H1 (cell line): ENCODE results near the gene TEK. TPM values are rescaled to one million over a fixed set of nuclear protein-coding genes. Genes with fewer than 3 reads are reported as not detected.
A peak's percentile ranks its signal among the peaks of the same experiment; 100 is the strongest.

Experiments
- CTCF ChIA-PET: fragments of 300-600 bp; sonication (Branson Sonifier 250); formaldehyde crosslinking; loops from one replicate; lab custom pipeline; 2021; ENCODE audit not compliant: partially characterized antibody; lab: Charles Lee
- POLR2A ChIA-PET: fragments of 300-600 bp; sonication (Branson Sonifier 250); formaldehyde crosslinking; loops from one replicate; lab custom pipeline; 2021; ENCODE audit warnings: inconsistent platforms; ENCODE audit not compliant: partially characterized antibody; lab: Charles Lee
- DNase-seq, 2 experiments: peaks; one replicate each; pipeline versions ENCODE4 v3.0.0 to v3.0.0-alpha.2; 2010 to 2022; ENCODE audit warnings: low spot score in 2 of 2, low read depth in 1 of 2, mixed read lengths in 1 of 2
- FAIRE-seq: peaks from 2 replicates; lab custom pipeline; 2011; peaks lifted over from hg19 to GRCh38; lab: Jason Lieb, UNC
- H2AFZ ChIP-seq: 2 replicates; pipeline ENCODE4 v1.8.1; 2012; ENCODE audit warnings: low read length, inconsistent platforms
- H2AK5ac ChIP-seq: 2 replicates; pipeline ENCODE4 v1.6.1; 2013; ENCODE audit warnings: low read depth, low read length
- H2BK120ac ChIP-seq: replicated peaks from 2 replicates; pipeline ENCODE3; 2013; ENCODE audit warnings: low read depth, low read length, inconsistent platforms
- H2BK12ac ChIP-seq: 2 replicates; pipeline ENCODE4 v1.6.1; 2013; ENCODE audit warnings: low read depth, low read length
- H2BK15ac ChIP-seq: 2 replicates; pipeline ENCODE4 v1.6.1; 2013; ENCODE audit warnings: low read length
- H2BK20ac ChIP-seq: 2 replicates; pipeline ENCODE4 v1.6.1; 2013; ENCODE audit warnings: low read length
- H2BK5ac ChIP-seq: 2 replicates; pipeline ENCODE4 v1.6.1; 2013; ENCODE audit warnings: low read depth, low read length
- H3K14ac ChIP-seq: 2 replicates; pipeline ENCODE4 v1.6.1; 2013; ENCODE audit warnings: inconsistent platforms; ENCODE audit not compliant: insufficient read length
- H3K18ac ChIP-seq: 2 replicates; pipeline ENCODE4 v1.6.1; 2013; ENCODE audit warnings: low read length; ENCODE audit errors: extremely low read depth
- H3K23ac ChIP-seq: 2 replicates; pipeline ENCODE4 v1.6.1; 2013; ENCODE audit warnings: inconsistent platforms; ENCODE audit not compliant: insufficient read length
- H3K23me2 ChIP-seq: 2 replicates; pipeline ENCODE4 v1.6.1; 2013; ENCODE audit warnings: low read depth, low read length
- H3K27ac ChIP-seq: 2 replicates; pipeline ENCODE4 v1.6.1; 2011; ENCODE audit warnings: low read depth, low read length, inconsistent platforms
- H3K27me3 ChIP-seq, 4 experiments: replicated peaks in 1 of 4; 1 replicate in 1 of 4; 2 replicates in 3 of 4; pipeline versions ENCODE4 v1.6.1 to v1.8.1; 2011 to 2013; ENCODE audit warnings: low read length in 3 of 4, mild to moderate bottlenecking in 3 of 4, inconsistent platforms in 2 of 4, mixed read lengths in 2 of 4, moderate library complexity in 1 of 4; ENCODE audit not compliant: control insufficient read depth in 3 of 4, insufficient read depth in 3 of 4; ENCODE audit errors: extremely low read depth in 1 of 4
- H3K36me3 ChIP-seq, 4 experiments: 2 replicates each; pipeline versions ENCODE4 v1.6.1 to v1.8.1; 2011 to 2013; ENCODE audit warnings: mild to moderate bottlenecking in 4 of 4, low read length in 3 of 4, moderate library complexity in 2 of 4, control low read depth in 1 of 4, inconsistent platforms in 1 of 4; ENCODE audit not compliant: insufficient read depth in 4 of 4, control insufficient read depth in 2 of 4
- H3K4ac ChIP-seq: replicated peaks from 2 replicates; pipeline ENCODE3; 2013; ENCODE audit warnings: low read length, low read depth, mixed read lengths, inconsistent platforms; ENCODE audit not compliant: insufficient read length
- H3K4me1 ChIP-seq, 4 experiments: replicated peaks in 1 of 4; 1 replicate in 1 of 4; 2 replicates in 3 of 4; pipeline versions ENCODE4 v1.6.1 to v1.8.1; 2011 to 2013; ENCODE audit warnings: low read length in 3 of 4, inconsistent platforms in 2 of 4, mixed read lengths in 1 of 4; ENCODE audit not compliant: insufficient read depth in 4 of 4, control insufficient read depth in 3 of 4
- H3K4me2 ChIP-seq, 2 experiments: 2 replicates each; pipeline versions ENCODE4 v1.6.1 to v1.8.1; 2011 to 2013; ENCODE audit warnings: low read depth in 2 of 2, low read length in 2 of 2, control low read depth in 1 of 2, inconsistent platforms in 1 of 2, mild to moderate bottlenecking in 1 of 2; ENCODE audit not compliant: insufficient read depth in 1 of 2
- H3K4me3 ChIP-seq, 4 experiments: fragments of 200-600, 300-600 bp in 1 of 4; sonication (generic), shearing (Covaris generic), sonication (Bioruptor Twin) in 1 of 4; 2 replicates each; pipeline versions ENCODE4 v1.5.1 to v1.8.1; 2011 to 2016; ENCODE audit warnings: low read length in 4 of 4, low read depth in 3 of 4, control low read depth in 2 of 4, inconsistent platforms in 2 of 4, mild to moderate bottlenecking in 2 of 4, mixed read lengths in 1 of 4, moderate library complexity in 1 of 4; ENCODE audit not compliant: insufficient read depth in 2 of 4; ENCODE audit errors: extremely low read depth in 1 of 4
- H3K56ac ChIP-seq: replicated peaks from 2 replicates; pipeline ENCODE3; 2013; ENCODE audit warnings: low read depth, mild to moderate bottlenecking, mixed read lengths, low read length, inconsistent platforms; ENCODE audit not compliant: insufficient read length
- H3K79me1 ChIP-seq: 2 replicates; pipeline ENCODE4 v1.6.1; 2013; ENCODE audit warnings: low read depth, low read length, control low read depth
- H3K79me2 ChIP-seq, 2 experiments: 2 replicates each; pipeline versions ENCODE4 v1.6.1 to v1.8.1; 2012 to 2013; ENCODE audit warnings: low read length in 2 of 2, mild to moderate bottlenecking in 2 of 2, inconsistent platforms in 1 of 2; ENCODE audit not compliant: insufficient read depth in 2 of 2, control insufficient read depth in 1 of 2
- H3K9ac ChIP-seq, 4 experiments: replicated peaks in 1 of 4; 1 replicate in 1 of 4; 2 replicates in 3 of 4; pipeline versions ENCODE4 v1.6.1 to v1.8.1; 2011 to 2013; ENCODE audit warnings: low read depth in 3 of 4, low read length in 3 of 4, control low read depth in 2 of 4, mild to moderate bottlenecking in 2 of 4, moderate library complexity in 2 of 4, inconsistent platforms in 1 of 4; ENCODE audit errors: extremely low read depth in 1 of 4
- H3K9me3 ChIP-seq, 2 experiments: 2 replicates each; pipeline versions ENCODE4 v1.6.1 to v1.8.1; 2012 to 2013; ENCODE audit warnings: mild to moderate bottlenecking in 2 of 2, moderate library complexity in 2 of 2, control low read depth in 1 of 2, inconsistent platforms in 1 of 2, low read depth in 1 of 2, low read length in 1 of 2, mixed read lengths in 1 of 2; ENCODE audit not compliant: insufficient read depth in 2 of 2
- H4K20me1 ChIP-seq, 2 experiments: replicated peaks in 1 of 2; 2 replicates each; pipeline versions ENCODE3 to v1.8.1; 2011 to 2013; ENCODE audit warnings: inconsistent platforms in 2 of 2, low read length in 2 of 2, mild to moderate bottlenecking in 1 of 2; ENCODE audit not compliant: insufficient read depth in 2 of 2, control insufficient read depth in 1 of 2
- H4K5ac ChIP-seq: 2 replicates; pipeline ENCODE4 v1.6.1; 2013; ENCODE audit warnings: low read length, low read depth, mixed read lengths, inconsistent platforms; ENCODE audit not compliant: insufficient read length
- H4K8ac ChIP-seq: 2 replicates; pipeline ENCODE4 v1.8.0; 2013; ENCODE audit warnings: mild to moderate bottlenecking, moderate library complexity, low read length, inconsistent platforms; ENCODE audit not compliant: insufficient read depth; ENCODE audit errors: extremely low read depth
- H4K91ac ChIP-seq: replicated peaks from 2 replicates; pipeline ENCODE3; 2013; ENCODE audit warnings: low read length, mixed read lengths, inconsistent platforms; ENCODE audit not compliant: insufficient read length
- ASH2L ChIP-seq: fragments of 200-600, 300-600 bp; sonication (generic); IDR thresholded peaks from one replicate; pipeline ENCODE4 v1.7.1; 2017; ENCODE audit warnings: low read length
- BACH1 ChIP-seq: IDR thresholded peaks from 2 replicates; pipeline ENCODE4 v1.6.1; 2012; ENCODE audit warnings: low read length, improper control_type of control experiment
- CBX5 ChIP-seq: fragments of 300-800, 300-1000 bp; sonication (generic); IDR thresholded peaks from 2 replicates; pipeline ENCODE4 v1.7.1; 2016; ENCODE audit warnings: antibody characterized with exemption, low read length, low read depth
- CHD2 ChIP-seq: IDR thresholded peaks from 2 replicates; pipeline ENCODE4 v1.6.1; 2012; ENCODE audit warnings: low read length, improper control_type of control experiment
- EP300 ChIP-seq, 2 experiments: IDR thresholded peaks; 1 replicate in 1 of 2; 2 replicates in 1 of 2; pipeline ENCODE4 v1.6.1; 2011 to 2012; ENCODE audit warnings: low read depth in 2 of 2, low read length in 2 of 2, mild to moderate bottlenecking in 2 of 2, borderline replicate concordance in 1 of 2, inconsistent platforms in 1 of 2, moderate library complexity in 1 of 2
- GABPA ChIP-seq: IDR thresholded peaks from 2 replicates; pipeline ENCODE4 v1.6.1; 2011; ENCODE audit warnings: mild to moderate bottlenecking, low read length, moderate library complexity, borderline replicate concordance; ENCODE audit not compliant: insufficient read depth
- GTF2F1 ChIP-seq: IDR thresholded peaks from 2 replicates; pipeline ENCODE4 v1.6.1; 2012; ENCODE audit warnings: low read depth, low read length, improper control_type of control experiment, borderline replicate concordance
- POU5F1 ChIP-seq: IDR thresholded peaks from 2 replicates; pipeline ENCODE4 v1.6.1; 2011; ENCODE audit warnings: low read depth, mild to moderate bottlenecking, low read length, moderate library complexity
- SP4 ChIP-seq: IDR thresholded peaks from 2 replicates; pipeline ENCODE4 v1.6.1; 2012; ENCODE audit warnings: low read length, inconsistent platforms
- TCF12 ChIP-seq: IDR thresholded peaks from 2 replicates; pipeline ENCODE4 v1.6.1; 2011; ENCODE audit warnings: low read depth, mild to moderate bottlenecking, low read length
- YY1 ChIP-seq: IDR thresholded peaks from 2 replicates; pipeline ENCODE4 v1.6.1; 2011; ENCODE audit warnings: low read depth, mild to moderate bottlenecking, low read length
- WGBS, 2 experiments: shearing (Covaris generic) in 1 of 2; methylation state at CpG; one replicate each; pipeline versions ENCODE4 v1.1.6 to v1.1.7; 2013 to 2015; ENCODE audit warnings: low lambda C conversion rate in 2 of 2, mixed read lengths in 2 of 2, inconsistent platforms in 1 of 2, low coverage in 1 of 2, missing lambda C conversion rate in 1 of 2; ENCODE audit not compliant: insufficient replicate concordance in 2 of 2, insufficient coverage in 1 of 2, insufficient read length in 1 of 2; ENCODE audit errors: extremely low coverage in 1 of 2, missing lambda C conversion rate in 1 of 2; 5-methylcytosine and 5-hydroxymethylcytosine counted together
- polyA plus RNA-seq, 7 experiments: library from polyadenylated mRNA; depleted of rRNA in 3 of 7; stranded (reverse) in 5 of 7; unstranded in 2 of 7; fragments of >200 nt in 5 of 7; fragments of 200-250 nt in 2 of 7; gene quantifications; 1 replicate in 5 of 7; 2 replicates in 1 of 7; 4 replicates in 1 of 7; pipeline versions ENCODE4 v1.2.1 to v1.2.3, GENCODE V29; 2011 to 2013; ENCODE audit warnings: missing spikeins in 2 of 7, mixed read lengths in 2 of 7
- total RNA-seq: library from RNA; stranded (reverse); fragmentation: NEBNext Ultra II Directional; extraction: Animal tissue kit (Norgen Biotek cat#: 25700); gene quantifications from 2 replicates; pipeline ENCODE4 v1.2.1, GENCODE V29; 2021
- TF ChIP-seq, protein P1 (sequence below), 3 experiments: IDR thresholded peaks; 1 replicate in 2 of 3; 2 replicates in 1 of 3; pipeline versions ENCODE4 v1.5.1 to v1.6.1; 2011; ENCODE audit warnings: low read length in 3 of 3, mild to moderate bottlenecking in 3 of 3, inconsistent platforms in 2 of 3, low read depth in 1 of 3, moderate library complexity in 1 of 3; ENCODE audit not compliant: insufficient read depth in 1 of 3; ENCODE audit errors: control extremely low read depth in 1 of 3

Gene TEK
- total and polyA plus RNA-seq, 2 of the 8 experiments (the other 6 are each of a cell fraction or from before 2014, with no cell fraction given): 11.0 to 35.8 TPM

DNA sequence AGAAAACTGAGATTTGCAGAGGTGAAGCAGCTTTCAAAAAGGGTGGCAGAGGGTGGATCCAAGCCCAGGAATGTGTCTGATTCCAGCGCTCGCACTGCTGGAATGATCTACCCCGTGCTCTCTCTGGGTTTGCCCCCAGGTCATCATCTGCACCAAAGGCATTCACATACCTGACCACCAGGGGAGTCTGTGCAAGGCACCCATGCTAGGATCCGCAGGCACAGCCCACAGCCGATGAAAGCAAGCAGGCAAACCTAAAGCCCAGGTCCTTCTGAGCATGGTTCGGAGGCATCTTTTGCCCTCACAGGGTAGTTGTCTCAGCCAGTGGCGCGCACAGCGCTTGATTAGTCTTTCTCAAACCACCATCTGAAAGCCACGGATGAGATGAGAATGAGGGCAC is 56.6 kb downstream of the TEK start:
- H3K9me3 ChIP-seq: no peaks in the 10 kb centered on the region
- no peak for FAIRE-seq
- H3K79me2 ChIP-seq: no peaks in the 10 kb centered on the region
- no peak overlapping the region for H3K23ac ChIP-seq
- no peak overlapping the region for H2BK20ac ChIP-seq
- no peak overlapping the region for H2AK5ac ChIP-seq
- peak overlapping the region; percentile 7; the same call in 1 of the 2 replicates for H4K8ac ChIP-seq
- peak; percentile 17 to 56 for DNase-seq
- H3K14ac ChIP-seq: no peak overlapping the region
- no peaks in the 10 kb centered on the region for H3K79me1 ChIP-seq
- no peak overlapping the region for H3K4ac ChIP-seq
- no peaks in the 10 kb centered on the region for H3K23me2 ChIP-seq
- WGBS, 2 experiments: 84% methylated on average over 10 of the region's 10 CpGs; no CpG with 5 or more reads in 1 of the 2 experiments
- no peak overlapping the region for H2BK12ac ChIP-seq
- H3K4me2 ChIP-seq: no peak overlapping the region
- H3K9ac ChIP-seq: no peak overlapping the region
- H3K4me3 ChIP-seq: no peak overlapping the region
- H3K27ac ChIP-seq: no peak overlapping the region
- no peaks in the 10 kb centered on the region for H3K27me3 ChIP-seq
- H4K20me1 ChIP-seq: no peaks in the 10 kb centered on the region
- no peak overlapping the region for H3K56ac ChIP-seq
- ChIA-PET CTCF (interaction anchor here (0.6 to 1.9 kb wide), 9 partner anchors 8 to 724 kb away, joined by 3 to 8 read pairs (median 3); no protein-coding TSS in a partner anchor), POLR2A (interaction anchor here (0.6 kb wide), 1 partner anchor 156 kb away, joined by 3 read pairs; no protein-coding TSS in a partner anchor)
- no peak overlapping the region for H2BK5ac ChIP-seq
- H2AFZ ChIP-seq: no peak overlapping the region
- no peaks in the 10 kb centered on the region for H3K4me1 ChIP-seq
- no peak overlapping the region for H4K91ac ChIP-seq
- H2BK120ac ChIP-seq: no peak overlapping the region
- no peak overlapping the region for H4K5ac ChIP-seq
- H2BK15ac ChIP-seq: no peak overlapping the region
- H3K36me3 ChIP-seq: peaks cover 0 to 8% (median 0%) of the 10 kb centered on the region in 4 experiments; a peak in 1 of 8 replicates
- H3K18ac ChIP-seq: peak overlapping the region; percentile 10; the same call in 1 of the 2 replicates
- no peak for TF ChIP-seq GTF2F1
- TF ChIP-seq GABPA: no peak
- TF ChIP-seq POU5F1: no peak
- TF ChIP-seq ASH2L: no peak
- TF ChIP-seq SP4: no peak
- no peak for TF ChIP-seq CBX5
- no peak for TF ChIP-seq BACH1
- TF ChIP-seq CHD2: no peak
- no peak for TF ChIP-seq TCF12
- no peak for TF ChIP-seq YY1
- no peak for TF ChIP-seq EP300 (IDR thresholded peaks at IDR 0.05; ENCODE audit: borderline replicate concordance in 1 of 2, low read depth in 2 of 2, low read length in 2 of 2)
- TF ChIP-seq, protein P1, sequence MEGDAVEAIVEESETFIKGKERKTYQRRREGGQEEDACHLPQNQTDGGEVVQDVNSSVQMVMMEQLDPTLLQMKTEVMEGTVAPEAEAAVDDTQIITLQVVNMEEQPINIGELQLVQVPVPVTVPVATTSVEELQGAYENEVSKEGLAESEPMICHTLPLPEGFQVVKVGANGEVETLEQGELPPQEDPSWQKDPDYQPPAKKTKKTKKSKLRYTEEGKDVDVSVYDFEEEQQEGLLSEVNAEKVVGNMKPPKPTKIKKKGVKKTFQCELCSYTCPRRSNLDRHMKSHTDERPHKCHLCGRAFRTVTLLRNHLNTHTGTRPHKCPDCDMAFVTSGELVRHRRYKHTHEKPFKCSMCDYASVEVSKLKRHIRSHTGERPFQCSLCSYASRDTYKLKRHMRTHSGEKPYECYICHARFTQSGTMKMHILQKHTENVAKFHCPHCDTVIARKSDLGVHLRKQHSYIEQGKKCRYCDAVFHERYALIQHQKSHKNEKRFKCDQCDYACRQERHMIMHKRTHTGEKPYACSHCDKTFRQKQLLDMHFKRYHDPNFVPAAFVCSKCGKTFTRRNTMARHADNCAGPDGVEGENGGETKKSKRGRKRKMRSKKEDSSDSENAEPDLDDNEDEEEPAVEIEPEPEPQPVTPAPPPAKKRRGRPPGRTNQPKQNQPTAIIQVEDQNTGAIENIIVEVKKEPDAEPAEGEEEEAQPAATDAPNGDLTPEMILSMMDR (IDR thresholded peaks at IDR 0.05; ENCODE audit: control extremely low read depth in 1 of 3, insufficient read depth in 1 of 3, low read depth in 1 of 3, low read length in 3 of 3): peak; percentile 28 to 56 (median 52)
